Pericardium fibroblast (primary cell): Measurements from ENCODE around the gene ZNF236. TPM values are rescaled to one million over a fixed set of nuclear protein-coding genes. Genes with fewer than 3 reads are reported as not detected.

Experiments used
- total RNA-seq: library from RNA; depleted of rRNA; stranded (reverse); fragments of >200 nt; gene quantifications from 2 replicates; pipeline ENCODE4 v1.2.3, GENCODE V29; 2015

ZNF236 gene
- total RNA-seq = 7.6 and 17.6 TPM in 2 replicates

GRCh38 chr18:76822506-76823160 is at the start of gene ZNF236:
Gene ZNF236, plus strand, starts transcription at chr18:76822557. Its CDS starts 51 bp downstream, at chr18:76822608.

